Adrenal gland (tissue), 5 donors: Measurements from ENCODE around the gene LHFPL6.

Experiments used
- CTCF ChIP-seq, 6 experiments: fragments of 450-650 bp in 4 of 6; fragments of 200-600 bp in 2 of 6; sonication (generic) in 1 of 6; IDR thresholded peaks; 1 replicate in 5 of 6; 2 replicates in 1 of 6; pipeline versions ENCODE4 v1.5.1 to v1.8.0; 2016 to 2021; ENCODE audit warnings: antibody characterized with exemption in 6 of 6, mild to moderate bottlenecking in 2 of 6, moderate library complexity in 1 of 6
- POLR2A ChIP-seq, 2 donors: fragments of 450-650 bp; IDR thresholded peaks; one replicate each; pipeline ENCODE4 v1.6.1; 2017; ENCODE audit warnings: antibody characterized with exemption in 2 of 2, mild to moderate bottlenecking in 2 of 2, moderate library complexity in 1 of 2
- donor health status: DM: no; HTN: no; CAD: no.

- TF ChIP-seq POLR2A (IDR thresholded peaks at IDR 0.05) (no peak), CTCF (IDR thresholded peaks at IDR 0.05) (no peak)
Measured at GRCh38 chr13:39536274-39536673, 66.7 kb downstream of the LHFPL6 start.
